T-helper 17 cell (primary cell): Measurements from ENCODE around the gene ADAMTS2. TPM values are rescaled to one million over a fixed set of nuclear protein-coding genes. Genes with fewer than 3 reads are reported as not detected.

Experiments used
- ATAC-seq: fragments of 150-1000 bp; cut with Tn5 transposase; 2 replicates; pipeline ENCODE4 v1.10.0; 2021; ENCODE audit warnings: mild to moderate bottlenecking, moderate library complexity
- DNase-seq, 3 donors: peaks; one replicate each; pipeline versions ENCODE4 v3.0.0 to v3.0.0-alpha.2; 2020 to 2021
- H3K9me3 ChIP-seq: one replicate; pipeline ENCODE4 v1.7.0; 2013; ENCODE audit warnings: low read length, mild to moderate bottlenecking; ENCODE audit not compliant: control insufficient read depth, poor library complexity, severe bottlenecking
- H3K27ac Mint-ChIP-seq: one replicate; pipeline ENCODE4 v1.8.0; 2022; ENCODE audit warnings: mild to moderate bottlenecking, moderate library complexity, mixed read lengths
- H3K27me3 Mint-ChIP-seq: one replicate; pipeline ENCODE4 v1.8.0; 2022; ENCODE audit warnings: mixed read lengths
- H3K36me3 Mint-ChIP-seq: one replicate; pipeline ENCODE4 v1.8.0; 2022; ENCODE audit warnings: low read depth, mixed read lengths
- H3K4me1 Mint-ChIP-seq: one replicate; pipeline ENCODE4 v1.8.0; 2022; ENCODE audit warnings: mild to moderate bottlenecking, mixed read lengths
- H3K4me3 Mint-ChIP-seq: one replicate; pipeline ENCODE4 v1.8.0; 2022; ENCODE audit warnings: mild to moderate bottlenecking, moderate library complexity, mixed read lengths
- total RNA-seq, 4 donors: library from RNA in 2 of 4; stranded (reverse) in 2 of 4; gene quantifications; one replicate each; pipeline ENCODE4 v1.2.3 and lab custom pipeline; 2022 to 2026

Gene ADAMTS2
- total RNA-seq, 2 donors from 2014 or later: not detected

GRCh38 chr5:179158556-179158955 lies 186.7 kb downstream of the ADAMTS2 start:
- Mint-ChIP-seq H3K36me3 (no peaks in the 10 kb centered on the region), H3K27me3 (peaks cover 17% of the 10 kb centered on the region), H3K4me1 (no peaks in the 10 kb centered on the region), H3K4me3 (peak overlapping the region; percentile 53), H3K27ac (no peak overlapping the region)
- no peak for DNase-seq
- no peak for ATAC-seq
- no peaks in the 10 kb centered on the region for H3K9me3 ChIP-seq

DNA sequence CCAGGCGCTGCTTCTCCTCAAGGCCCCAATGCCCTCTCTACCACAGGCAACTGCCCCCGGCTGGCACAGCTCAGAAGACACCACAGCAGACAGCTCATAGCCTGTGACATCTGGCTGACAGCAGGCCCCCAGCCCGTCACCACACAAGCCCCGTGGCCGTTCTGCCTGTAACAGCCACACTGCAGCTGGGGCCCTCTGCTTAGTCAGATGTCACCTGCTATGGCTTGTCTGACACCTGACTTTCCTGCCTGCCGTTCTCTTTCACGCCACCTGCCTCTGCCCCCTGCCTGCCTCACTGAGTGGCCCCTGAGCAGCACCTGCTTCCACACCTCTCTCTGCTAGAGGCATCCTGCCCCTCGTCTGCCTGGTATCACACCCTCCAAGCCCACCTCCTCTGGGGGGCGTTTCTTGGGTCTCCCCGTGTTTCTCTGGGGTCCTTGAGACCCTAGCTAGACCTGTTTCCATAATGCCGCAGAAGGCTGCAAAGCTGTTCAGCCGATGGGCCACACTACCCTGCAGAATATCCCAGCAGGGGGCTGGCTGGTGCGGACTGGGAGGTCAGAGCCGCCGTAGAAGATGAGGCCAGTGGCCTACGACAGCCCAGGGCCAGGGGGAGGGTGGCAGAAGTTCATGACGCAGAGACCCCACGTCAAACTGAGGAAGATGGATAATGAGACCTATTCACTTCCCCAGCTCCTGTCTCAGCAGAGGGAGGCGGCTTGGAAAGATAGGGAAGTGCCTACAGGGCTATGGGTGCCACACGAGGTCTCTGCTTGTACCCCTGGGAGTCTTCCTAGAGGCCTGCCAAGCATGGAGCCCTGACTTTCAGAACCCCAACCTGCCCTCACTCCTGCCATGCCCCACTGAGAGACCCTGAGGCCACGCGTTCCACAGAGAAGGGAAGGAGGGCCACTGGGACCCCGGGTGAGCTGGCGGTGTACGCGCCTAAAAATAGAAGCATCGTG lies 190.0 kb downstream of the ADAMTS2 start:
- Mint-ChIP-seq H3K27me3 (peaks cover 17% of the 10 kb centered on the region), H3K4me3 (no peak overlapping the region), H3K27ac (no peak overlapping the region), H3K4me1 (no peaks in the 10 kb centered on the region), H3K36me3 (no peaks in the 10 kb centered on the region)
- ATAC-seq (no peak), DNase-seq (no peak)
- no peaks in the 10 kb centered on the region for H3K9me3 ChIP-seq

DNA sequence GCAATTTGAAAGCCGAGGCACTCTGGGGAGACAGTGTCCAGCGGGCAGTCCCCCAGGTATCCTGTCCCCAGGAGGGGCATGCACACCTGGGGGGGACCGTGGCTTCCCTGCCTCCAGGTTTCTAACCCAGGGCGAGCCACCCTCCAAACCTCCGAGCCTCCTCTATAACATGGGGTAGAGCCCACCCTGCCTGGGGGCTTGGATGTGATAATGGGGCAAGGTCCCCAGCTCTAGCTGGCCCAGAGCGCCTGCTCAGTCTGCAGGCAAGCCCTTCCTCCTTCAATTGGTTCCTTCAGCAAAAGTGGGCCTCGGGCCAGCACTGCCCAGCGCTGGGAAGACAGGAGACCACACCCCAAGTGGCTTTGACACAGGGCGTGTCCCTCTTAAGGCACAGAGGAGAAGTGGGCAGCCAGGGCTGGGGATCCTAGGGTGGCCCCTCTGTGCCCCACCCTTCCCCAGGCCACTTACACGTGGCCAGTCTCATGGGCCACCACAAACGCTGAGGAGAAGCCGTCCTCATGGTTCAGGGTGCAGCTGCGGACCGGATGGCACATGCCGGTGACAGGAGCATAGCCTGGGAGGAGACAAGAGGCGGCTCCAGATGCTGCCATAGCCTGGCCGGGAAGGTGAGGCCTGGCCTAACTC lies 190.8 kb downstream of the ADAMTS2 start:
- Mint-ChIP-seq H3K27me3 (peaks cover 17% of the 10 kb centered on the region), H3K36me3 (no peaks in the 10 kb centered on the region), H3K4me3 (no peak overlapping the region), H3K4me1 (no peaks in the 10 kb centered on the region), H3K27ac (no peak overlapping the region)
- DNase-seq (no peak), ATAC-seq (no peak)
- no peaks in the 10 kb centered on the region for H3K9me3 ChIP-seq

DNA sequence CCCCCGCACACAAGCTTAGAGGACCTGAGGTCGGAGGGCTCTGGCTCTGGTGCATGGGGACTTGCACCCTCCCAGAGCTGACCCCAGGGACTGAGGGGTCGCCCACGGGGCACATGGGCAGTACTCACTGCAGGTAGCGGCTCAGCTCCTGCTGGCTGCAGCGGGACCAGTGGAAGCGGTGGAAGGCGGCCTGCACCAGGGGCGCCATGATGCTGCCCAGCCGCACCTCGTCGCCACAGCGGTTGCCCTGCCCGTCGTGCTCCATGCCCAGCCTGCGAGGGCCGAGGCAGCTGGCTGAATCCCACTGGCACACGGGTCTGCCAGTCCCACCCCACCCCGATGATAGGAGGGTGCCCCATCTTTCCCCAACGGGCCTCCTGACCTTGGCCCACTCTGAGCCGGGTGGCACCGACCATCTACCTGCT lies 191.3 kb downstream of the ADAMTS2 start:
- H3K4me3 Mint-ChIP-seq: no peak overlapping the region
- ATAC-seq (no peak), DNase-seq (no peak)
- no peaks in the 10 kb centered on the region for H3K4me1 Mint-ChIP-seq
- H3K27ac Mint-ChIP-seq: no peak overlapping the region
- no peaks in the 10 kb centered on the region for H3K36me3 Mint-ChIP-seq
- H3K9me3 ChIP-seq: no peaks in the 10 kb centered on the region
- peaks cover 17% of the 10 kb centered on the region for H3K27me3 Mint-ChIP-seq

- Mint-ChIP-seq H3K36me3 (no peaks in the 10 kb centered on the region), H3K27me3 (peaks cover 13% of the 10 kb centered on the region), H3K27ac (no peak overlapping the region), H3K4me3 (no peak overlapping the region), H3K4me1 (no peaks in the 10 kb centered on the region)
- ATAC-seq (no peak), DNase-seq (no peak)
- H3K9me3 ChIP-seq: no peaks in the 10 kb centered on the region
Measured at GRCh38 chr5:179153341-179153901, 191.8 kb downstream of the ADAMTS2 start.

DNA sequence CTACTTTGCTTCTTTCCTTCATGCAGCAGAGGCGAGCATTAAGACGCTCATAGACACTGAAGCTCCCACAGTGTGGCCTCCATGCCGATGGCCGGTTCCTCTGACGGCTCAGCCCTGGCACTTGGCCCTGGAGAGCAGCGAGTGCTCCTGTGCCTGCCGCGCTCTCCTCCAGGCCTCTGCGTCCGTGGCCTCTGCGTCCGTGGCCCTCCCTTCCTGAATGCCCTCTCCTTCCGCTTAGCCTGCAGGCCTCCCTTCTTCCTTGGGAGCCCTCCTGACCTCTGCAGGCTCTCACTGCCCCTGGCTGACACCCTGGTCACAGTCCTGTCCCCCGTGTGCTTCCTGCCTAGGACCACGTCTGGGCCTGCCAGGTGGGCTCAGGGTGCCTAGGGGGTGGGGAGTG lies 192.3 kb downstream of the ADAMTS2 start:
- Mint-ChIP-seq H3K4me1 (peaks cover 2% of the 10 kb centered on the region), H3K36me3 (no peaks in the 10 kb centered on the region), H3K27me3 (peaks cover 8% of the 10 kb centered on the region), H3K4me3 (no peak overlapping the region), H3K27ac (no peak overlapping the region)
- no peaks in the 10 kb centered on the region for H3K9me3 ChIP-seq
- ATAC-seq: no peak
- DNase-seq: no peak

GRCh38 chr5:179152144-179152895 lies 192.9 kb downstream of the ADAMTS2 start:
- ATAC-seq: no peak
- H3K4me1 Mint-ChIP-seq: peaks cover 2% of the 10 kb centered on the region
- no peak overlapping the region for H3K4me3 Mint-ChIP-seq
- no peak for DNase-seq
- H3K9me3 ChIP-seq: no peaks in the 10 kb centered on the region
- no peak overlapping the region for H3K27ac Mint-ChIP-seq
- H3K27me3 Mint-ChIP-seq: peaks cover 6% of the 10 kb centered on the region
- no peaks in the 10 kb centered on the region for H3K36me3 Mint-ChIP-seq

DNA sequence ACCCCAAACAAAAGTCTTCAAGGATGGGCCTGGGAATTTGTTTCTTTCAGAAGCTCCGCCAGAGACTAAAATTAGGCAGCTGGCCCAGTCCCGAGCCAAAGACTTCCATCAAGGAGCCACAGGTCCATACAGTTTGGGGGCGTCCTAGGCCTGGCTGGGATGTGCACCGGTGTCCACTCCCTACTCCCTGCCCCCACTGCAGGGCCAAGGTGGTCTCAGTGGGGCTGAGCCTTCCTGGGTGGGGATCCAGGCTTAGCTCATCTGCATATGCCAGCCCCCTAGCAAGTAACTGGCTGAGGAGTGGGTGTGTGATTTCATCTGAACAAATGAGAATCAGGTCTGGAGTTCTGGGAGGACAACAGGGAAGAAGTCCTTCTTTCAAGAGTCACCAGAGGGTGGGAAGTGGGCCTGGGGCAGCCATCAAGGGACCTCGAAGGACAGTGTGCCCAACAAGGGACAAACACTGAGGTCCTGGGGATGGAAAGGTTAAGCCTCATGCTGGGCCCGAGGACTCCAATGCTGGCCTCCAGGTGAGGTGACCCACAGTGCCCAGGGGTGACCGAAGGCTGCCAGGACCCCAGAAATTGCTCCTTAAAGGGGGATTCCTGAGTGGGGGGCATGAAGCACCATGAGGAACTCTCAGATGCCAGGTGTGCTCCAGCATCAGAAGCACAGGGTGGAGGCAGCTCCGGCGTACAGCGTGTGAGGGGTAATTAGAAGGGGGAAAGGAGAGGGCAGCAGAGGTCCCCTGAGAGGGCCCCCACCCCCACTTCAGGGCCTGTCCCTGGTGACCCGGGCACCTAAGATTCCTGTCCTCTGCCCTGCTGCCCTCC lies 193.8 kb downstream of the ADAMTS2 start:
- Mint-ChIP-seq H3K4me3 (no peak overlapping the region), H3K4me1 (peaks cover 3% of the 10 kb centered on the region), H3K36me3 (no peaks in the 10 kb centered on the region), H3K27me3 (peaks cover 6% of the 10 kb centered on the region), H3K27ac (no peak overlapping the region)
- ATAC-seq (no peak), DNase-seq (no peak)
- H3K9me3 ChIP-seq: no peaks in the 10 kb centered on the region

DNA sequence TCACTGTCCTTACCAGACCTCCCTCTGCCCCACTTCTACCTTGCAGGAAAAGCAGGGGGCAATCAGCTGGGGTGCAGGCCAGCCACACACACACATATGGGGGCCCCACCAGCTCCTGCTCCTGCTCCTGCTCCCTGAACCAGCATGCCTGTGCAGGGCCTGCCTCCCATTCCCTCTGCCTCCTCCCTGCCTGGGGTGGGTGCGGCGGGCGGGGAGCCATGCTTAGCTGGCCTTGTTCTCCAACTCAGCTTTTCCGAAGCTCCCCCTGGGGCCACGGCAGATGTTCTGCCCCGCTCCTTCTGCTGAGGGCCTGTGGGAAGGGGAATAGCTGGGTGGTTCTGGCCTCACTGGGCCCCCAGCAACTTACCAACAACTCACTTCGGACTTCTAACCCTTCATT lies 195.2 kb downstream of the ADAMTS2 start:
- H3K4me1 Mint-ChIP-seq: peaks cover 7% of the 10 kb centered on the region
- ATAC-seq: no peak
- no peak for DNase-seq
- H3K36me3 Mint-ChIP-seq: no peaks in the 10 kb centered on the region
- H3K9me3 ChIP-seq: no peaks in the 10 kb centered on the region
- no peak overlapping the region for H3K27ac Mint-ChIP-seq
- H3K27me3 Mint-ChIP-seq: no peaks in the 10 kb centered on the region
- H3K4me3 Mint-ChIP-seq: no peak overlapping the region

DNA sequence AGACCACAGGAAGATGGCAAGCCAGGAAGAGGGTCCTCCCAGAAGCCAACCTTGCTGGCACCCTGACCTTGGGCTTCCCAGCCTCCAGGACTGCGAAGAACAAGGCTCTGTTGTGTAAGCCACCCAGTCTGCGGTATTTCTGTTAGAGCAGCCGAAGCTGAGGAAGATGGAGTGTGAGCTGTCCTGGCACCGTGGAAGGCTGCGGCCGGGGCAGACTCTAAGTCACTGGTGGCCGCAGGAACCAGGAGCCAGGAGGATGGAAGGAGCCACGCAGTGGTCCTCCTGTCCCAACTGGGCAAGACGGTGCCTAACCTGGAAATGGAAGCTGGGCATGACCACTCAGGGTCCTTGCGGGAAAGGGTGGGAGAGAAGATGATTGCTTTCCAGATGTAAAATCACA lies 196.0 kb downstream of the ADAMTS2 start:
- no peaks in the 10 kb centered on the region for H3K9me3 ChIP-seq

DNA sequence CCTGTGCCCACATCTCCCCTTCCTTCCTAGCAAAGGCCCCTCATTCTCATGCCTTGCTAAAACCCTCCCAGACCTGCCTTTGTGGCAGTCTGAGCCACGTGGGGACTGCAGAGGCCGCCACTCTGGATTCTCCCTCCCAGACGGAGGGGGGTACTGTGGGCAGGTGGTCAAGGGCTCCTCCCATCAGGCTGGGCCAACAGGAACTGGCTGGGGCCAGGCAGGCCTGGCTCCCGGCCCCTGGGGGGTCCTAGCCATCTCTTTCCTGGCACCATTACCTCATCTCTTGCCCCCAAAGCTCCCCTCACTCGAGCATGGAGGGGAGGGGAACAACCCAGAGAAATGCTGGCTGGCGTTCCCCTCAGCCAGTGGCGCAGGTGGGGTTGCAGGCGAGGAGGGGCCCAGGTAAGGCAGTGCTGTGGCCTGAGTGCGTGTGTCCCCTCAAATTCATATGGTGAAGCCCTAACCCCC lies 196.5 kb downstream of the ADAMTS2 start:
- Mint-ChIP-seq H3K4me1 (peaks cover 7% of the 10 kb centered on the region), H3K36me3 (no peaks in the 10 kb centered on the region), H3K4me3 (no peak overlapping the region), H3K27ac (no peak overlapping the region), H3K27me3 (no peaks in the 10 kb centered on the region)
- DNase-seq: no peak
- H3K9me3 ChIP-seq: no peaks in the 10 kb centered on the region
- ATAC-seq: no peak

More for the DNA sequence above, 196.0 kb downstream of the ADAMTS2 start:
- peaks cover 7% of the 10 kb centered on the region for H3K4me1 Mint-ChIP-seq
- ATAC-seq: no peak
- no peak for DNase-seq
- no peaks in the 10 kb centered on the region for H3K27me3 Mint-ChIP-seq
- no peak overlapping the region for H3K27ac Mint-ChIP-seq
- no peaks in the 10 kb centered on the region for H3K36me3 Mint-ChIP-seq
- H3K4me3 Mint-ChIP-seq: no peak overlapping the region

- H3K27me3 Mint-ChIP-seq: no peaks in the 10 kb centered on the region
- H3K4me1 Mint-ChIP-seq: peaks cover 7% of the 10 kb centered on the region
- no peak overlapping the region for H3K4me3 Mint-ChIP-seq
- H3K9me3 ChIP-seq: no peaks in the 10 kb centered on the region
- ATAC-seq (no peak), DNase-seq (no peak)
- H3K27ac Mint-ChIP-seq: no peak overlapping the region
- H3K36me3 Mint-ChIP-seq: no peaks in the 10 kb centered on the region
Measured at GRCh38 chr5:179147991-179148702, 197.1 kb downstream of the ADAMTS2 start.
